ENCODE data around the gene EXOC3L1. TPM values are rescaled to one million over a fixed set of nuclear protein-coding genes. Genes with fewer than 3 reads are reported as not detected.

The EXOC3L1 gene
- polyA plus RNA-seq, 2 of the 4 experiments (the other 2 are of a cell fraction), result 0.06 TPM; not detected in 1

DNA sequence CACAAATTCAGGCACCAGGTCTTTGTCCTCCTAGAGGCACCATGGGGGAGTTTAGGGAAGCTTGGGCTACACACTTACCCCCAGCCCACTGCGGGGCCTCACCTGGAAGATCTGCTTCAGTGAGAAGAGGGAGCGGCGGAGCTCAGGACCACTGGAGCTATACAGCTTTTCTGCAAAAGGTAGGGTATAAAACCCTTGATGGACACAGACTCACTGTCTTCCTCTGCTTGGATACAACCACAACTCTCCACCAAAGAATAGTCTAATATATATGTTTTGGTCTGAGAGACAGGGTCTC is 48.3 kb upstream of the EXOC3L1 start (continued):
- TF ChIP-seq, protein P1, sequence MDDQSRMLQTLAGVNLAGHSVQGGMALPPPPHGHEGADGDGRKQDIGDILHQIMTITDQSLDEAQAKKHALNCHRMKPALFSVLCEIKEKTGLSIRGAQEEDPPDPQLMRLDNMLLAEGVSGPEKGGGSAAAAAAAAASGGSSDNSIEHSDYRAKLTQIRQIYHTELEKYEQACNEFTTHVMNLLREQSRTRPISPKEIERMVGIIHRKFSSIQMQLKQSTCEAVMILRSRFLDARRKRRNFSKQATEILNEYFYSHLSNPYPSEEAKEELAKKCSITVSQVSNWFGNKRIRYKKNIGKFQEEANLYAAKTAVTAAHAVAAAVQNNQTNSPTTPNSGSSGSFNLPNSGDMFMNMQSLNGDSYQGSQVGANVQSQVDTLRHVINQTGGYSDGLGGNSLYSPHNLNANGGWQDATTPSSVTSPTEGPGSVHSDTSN (IDR thresholded peaks at IDR 0.05), result no peak
- TF ChIP-seq CBX8 (IDR thresholded peaks at IDR 0.05), result no peak
- TF ChIP-seq ZNF302 (CRISPR knock-in tag; IDR thresholded peaks at IDR 0.05), result no peak
- no peak for TF ChIP-seq BHLHE40 (IDR thresholded peaks at IDR 0.05; ENCODE audit: low read depth, low read length)
- TF ChIP-seq, protein P2, sequence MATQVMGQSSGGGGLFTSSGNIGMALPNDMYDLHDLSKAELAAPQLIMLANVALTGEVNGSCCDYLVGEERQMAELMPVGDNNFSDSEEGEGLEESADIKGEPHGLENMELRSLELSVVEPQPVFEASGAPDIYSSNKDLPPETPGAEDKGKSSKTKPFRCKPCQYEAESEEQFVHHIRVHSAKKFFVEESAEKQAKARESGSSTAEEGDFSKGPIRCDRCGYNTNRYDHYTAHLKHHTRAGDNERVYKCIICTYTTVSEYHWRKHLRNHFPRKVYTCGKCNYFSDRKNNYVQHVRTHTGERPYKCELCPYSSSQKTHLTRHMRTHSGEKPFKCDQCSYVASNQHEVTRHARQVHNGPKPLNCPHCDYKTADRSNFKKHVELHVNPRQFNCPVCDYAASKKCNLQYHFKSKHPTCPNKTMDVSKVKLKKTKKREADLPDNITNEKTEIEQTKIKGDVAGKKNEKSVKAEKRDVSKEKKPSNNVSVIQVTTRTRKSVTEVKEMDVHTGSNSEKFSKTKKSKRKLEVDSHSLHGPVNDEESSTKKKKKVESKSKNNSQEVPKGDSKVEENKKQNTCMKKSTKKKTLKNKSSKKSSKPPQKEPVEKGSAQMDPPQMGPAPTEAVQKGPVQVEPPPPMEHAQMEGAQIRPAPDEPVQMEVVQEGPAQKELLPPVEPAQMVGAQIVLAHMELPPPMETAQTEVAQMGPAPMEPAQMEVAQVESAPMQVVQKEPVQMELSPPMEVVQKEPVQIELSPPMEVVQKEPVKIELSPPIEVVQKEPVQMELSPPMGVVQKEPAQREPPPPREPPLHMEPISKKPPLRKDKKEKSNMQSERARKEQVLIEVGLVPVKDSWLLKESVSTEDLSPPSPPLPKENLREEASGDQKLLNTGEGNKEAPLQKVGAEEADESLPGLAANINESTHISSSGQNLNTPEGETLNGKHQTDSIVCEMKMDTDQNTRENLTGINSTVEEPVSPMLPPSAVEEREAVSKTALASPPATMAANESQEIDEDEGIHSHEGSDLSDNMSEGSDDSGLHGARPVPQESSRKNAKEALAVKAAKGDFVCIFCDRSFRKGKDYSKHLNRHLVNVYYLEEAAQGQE (IDR thresholded peaks at IDR 0.05), result no peak
- TF ChIP-seq, protein P3, sequence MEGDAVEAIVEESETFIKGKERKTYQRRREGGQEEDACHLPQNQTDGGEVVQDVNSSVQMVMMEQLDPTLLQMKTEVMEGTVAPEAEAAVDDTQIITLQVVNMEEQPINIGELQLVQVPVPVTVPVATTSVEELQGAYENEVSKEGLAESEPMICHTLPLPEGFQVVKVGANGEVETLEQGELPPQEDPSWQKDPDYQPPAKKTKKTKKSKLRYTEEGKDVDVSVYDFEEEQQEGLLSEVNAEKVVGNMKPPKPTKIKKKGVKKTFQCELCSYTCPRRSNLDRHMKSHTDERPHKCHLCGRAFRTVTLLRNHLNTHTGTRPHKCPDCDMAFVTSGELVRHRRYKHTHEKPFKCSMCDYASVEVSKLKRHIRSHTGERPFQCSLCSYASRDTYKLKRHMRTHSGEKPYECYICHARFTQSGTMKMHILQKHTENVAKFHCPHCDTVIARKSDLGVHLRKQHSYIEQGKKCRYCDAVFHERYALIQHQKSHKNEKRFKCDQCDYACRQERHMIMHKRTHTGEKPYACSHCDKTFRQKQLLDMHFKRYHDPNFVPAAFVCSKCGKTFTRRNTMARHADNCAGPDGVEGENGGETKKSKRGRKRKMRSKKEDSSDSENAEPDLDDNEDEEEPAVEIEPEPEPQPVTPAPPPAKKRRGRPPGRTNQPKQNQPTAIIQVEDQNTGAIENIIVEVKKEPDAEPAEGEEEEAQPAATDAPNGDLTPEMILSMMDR (IDR thresholded peaks at IDR 0.05), result no peak
- no peak for TF ChIP-seq NPAS2 (CRISPR knock-in tag; IDR thresholded peaks at IDR 0.05; ENCODE audit: borderline replicate concordance)
- TF ChIP-seq, protein P4, sequence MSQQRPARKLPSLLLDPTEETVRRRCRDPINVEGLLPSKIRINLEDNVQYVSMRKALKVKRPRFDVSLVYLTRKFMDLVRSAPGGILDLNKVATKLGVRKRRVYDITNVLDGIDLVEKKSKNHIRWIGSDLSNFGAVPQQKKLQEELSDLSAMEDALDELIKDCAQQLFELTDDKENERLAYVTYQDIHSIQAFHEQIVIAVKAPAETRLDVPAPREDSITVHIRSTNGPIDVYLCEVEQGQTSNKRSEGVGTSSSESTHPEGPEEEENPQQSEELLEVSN (IDR thresholded peaks at IDR 0.05; ENCODE audit: borderline replicate concordance, low read depth), result no peak
- no peak for TF ChIP-seq SMC3 (IDR thresholded peaks at IDR 0.05)

DNA sequence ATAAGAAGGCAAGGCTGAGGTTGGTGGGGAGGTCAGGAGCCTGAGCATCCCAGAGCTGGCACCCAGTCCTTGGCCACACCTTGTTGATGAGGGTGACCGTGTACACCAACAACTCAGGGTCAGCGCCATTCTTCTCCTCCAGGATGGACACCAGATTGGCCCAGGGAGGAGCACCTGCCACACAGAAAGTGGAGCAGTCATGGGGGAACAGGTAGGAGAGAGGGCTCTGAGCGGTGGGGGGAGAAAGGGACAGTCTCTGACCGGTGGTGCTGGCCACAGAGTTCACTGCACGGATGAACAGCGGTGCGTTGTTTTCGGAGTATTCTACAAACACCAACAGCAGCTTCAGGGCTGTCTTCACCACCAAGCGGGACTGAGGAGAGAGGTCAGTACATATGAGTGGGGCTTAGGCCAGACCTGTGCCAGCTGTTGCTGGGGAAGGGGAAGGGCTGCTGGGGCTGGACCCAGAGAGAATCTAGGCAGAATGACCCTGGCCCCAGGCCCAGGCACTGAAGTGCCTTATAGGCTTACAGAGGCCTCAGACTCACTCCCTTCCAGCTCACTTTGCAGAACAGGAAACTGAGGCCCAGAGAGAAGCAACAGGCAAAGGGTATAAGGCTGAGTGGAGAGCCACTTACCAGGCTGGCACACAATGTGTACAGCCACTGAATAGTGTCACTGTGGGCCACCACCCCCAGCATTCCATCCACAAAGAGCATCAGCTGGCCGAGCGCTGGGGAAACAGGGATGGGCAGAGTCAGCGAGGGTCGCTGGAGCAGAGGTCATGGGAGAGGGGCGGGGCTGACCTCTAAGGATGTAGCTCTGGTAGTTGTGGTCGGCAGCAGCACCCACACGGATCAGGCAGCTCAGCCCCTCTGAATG is 47.7 kb upstream of the EXOC3L1 start:
- ChIA-PET CTCF (interaction anchor here (1.9 to 14.1 kb wide), 4 partner anchors 8 to 41 kb away, joined by 5 to 138 read pairs (median 10); partner anchors contain the start of genes FHOD1, PLEKHG4, SLC9A5 and TMEM208), POLR2A (interaction anchor here (2.4 to 3.1 kb wide), 2 partner anchors 10 kb away, joined by 14 to 20 read pairs; partner anchors contain the start of gene TMEM208)
- Histone ChIP-seq H3K4me3 (no peak overlapping the region), H3K9me3 (no peaks in the 10 kb centered on the region), H3K4me2 (no peak overlapping the region), H3K4me1 (peaks cover 29% of the 10 kb centered on the region), H3K27ac (no peak overlapping the region)
- TF ChIP-seq ZSCAN20 (CRISPR knock-in tag; IDR thresholded peaks at IDR 0.05) (no peak), NR3C1 (IDR thresholded peaks at IDR 0.05) (no peak), PHF8 (IDR thresholded peaks at IDR 0.05; ENCODE audit: borderline replicate concordance, low read depth) (no peak), HOXB13 (CRISPR knock-in tag; IDR thresholded peaks at IDR 0.05; ENCODE audit: low read depth) (no peak), ZNF302 (CRISPR knock-in tag; IDR thresholded peaks at IDR 0.05) (no peak), HEYL (CRISPR knock-in tag; IDR thresholded peaks at IDR 0.05) (no peak), MYC (IDR thresholded peaks at IDR 0.05; ENCODE audit: borderline replicate concordance, low read length) (no peak), BHLHE40 (IDR thresholded peaks at IDR 0.05; ENCODE audit: low read depth, low read length) (no peak), SREBF2 (IDR thresholded peaks at IDR 0.05) (no peak), POLR2AphosphoS2 (conservative IDR thresholded peaks at IDR 0.05; ENCODE audit: low read length) (no peak), FOSL2 (IDR thresholded peaks at IDR 0.05) (no peak), FOSL2 (CRISPR knock-in tag; IDR thresholded peaks at IDR 0.05) (no peak), RFX5 (IDR thresholded peaks at IDR 0.05) (no peak), SMC3 (IDR thresholded peaks at IDR 0.05) (no peak), TP53 (CRISPR knock-in tag; IDR thresholded peaks at IDR 0.05) (no peak)
- TF ChIP-seq, protein P3 (IDR thresholded peaks at IDR 0.05), result no peak
- TF ChIP-seq, protein P5, sequence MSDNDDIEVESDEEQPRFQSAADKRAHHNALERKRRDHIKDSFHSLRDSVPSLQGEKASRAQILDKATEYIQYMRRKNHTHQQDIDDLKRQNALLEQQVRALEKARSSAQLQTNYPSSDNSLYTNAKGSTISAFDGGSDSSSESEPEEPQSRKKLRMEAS (IDR thresholded peaks at IDR 0.05), result no peak
- TF ChIP-seq, protein P6, sequence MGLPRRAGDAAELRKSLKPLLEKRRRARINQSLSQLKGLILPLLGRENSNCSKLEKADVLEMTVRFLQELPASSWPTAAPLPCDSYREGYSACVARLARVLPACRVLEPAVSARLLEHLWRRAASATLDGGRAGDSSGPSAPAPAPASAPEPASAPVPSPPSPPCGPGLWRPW (IDR thresholded peaks at IDR 0.05), result no peak
- TF ChIP-seq, protein P7, sequence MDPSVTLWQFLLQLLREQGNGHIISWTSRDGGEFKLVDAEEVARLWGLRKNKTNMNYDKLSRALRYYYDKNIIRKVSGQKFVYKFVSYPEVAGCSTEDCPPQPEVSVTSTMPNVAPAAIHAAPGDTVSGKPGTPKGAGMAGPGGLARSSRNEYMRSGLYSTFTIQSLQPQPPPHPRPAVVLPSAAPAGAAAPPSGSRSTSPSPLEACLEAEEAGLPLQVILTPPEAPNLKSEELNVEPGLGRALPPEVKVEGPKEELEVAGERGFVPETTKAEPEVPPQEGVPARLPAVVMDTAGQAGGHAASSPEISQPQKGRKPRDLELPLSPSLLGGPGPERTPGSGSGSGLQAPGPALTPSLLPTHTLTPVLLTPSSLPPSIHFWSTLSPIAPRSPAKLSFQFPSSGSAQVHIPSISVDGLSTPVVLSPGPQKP (IDR thresholded peaks at IDR 0.05; ENCODE audit: low read depth, low read length), result no peak
- DNase-seq (ENCODE audit: low read depth in 1 of 2, low spot score in 1 of 2) (no peak), FAIRE-seq (no peak), ATAC-seq (no peak)
- WGBS (ENCODE audit: missing lambda C conversion rate), result 91% methylated on average over 16 of the region's 16 CpGs

All from A549 (cell line).